ENCODE measurements around the gene NTN4. TPM values are rescaled to one million over a fixed set of nuclear protein-coding genes. Genes with fewer than 3 reads are reported as not detected.
"Not testable (repeated sequence)": the region's sequence is repeated elsewhere in the genome, so short reads cannot be mapped to it uniquely, and the experiment has no call there.

The NTN4 gene
- polyA plus RNA-seq, 5 donors = 23.7 to 42.1 (median 25.1) TPM

- DNase-seq = no peak
These were observed 119.3 kb downstream of the NTN4 start for GRCh38 chr12:95671265-95671664.

GRCh38 chr12:95663525-95663924, 127.0 kb downstream of the NTN4 start:
- no peak for DNase-seq

- DNase-seq = no peak
These were observed 129.2 kb downstream of the NTN4 start for GRCh38 chr12:95661360-95661759.

GRCh38 chr12:95658386-95658785, 132.2 kb downstream of the NTN4 start:
- DNase-seq = no peak

GRCh38 chr12:95654665-95655064, 135.9 kb downstream of the NTN4 start:
- not testable (repeated sequence) for DNase-seq

- no peak for DNase-seq
These were observed 136.6 kb downstream of the NTN4 start for GRCh38 chr12:95653771-95654546.

- DNase-seq = no peak
These were observed 138.9 kb downstream of the NTN4 start for GRCh38 chr12:95651681-95652080.

- DNase-seq = no peak
These were observed 141.4 kb downstream of the NTN4 start for GRCh38 chr12:95648990-95649791.

GRCh38 chr12:95646781-95647190, 143.8 kb downstream of the NTN4 start:
- DNase-seq = no peak

- no peak for DNase-seq
These were observed 147.3 kb downstream of the NTN4 start for GRCh38 chr12:95643256-95643655.

GRCh38 chr12:95642583-95642982, 148.0 kb downstream of the NTN4 start:
- no peak for DNase-seq

- no peak for DNase-seq
These were observed 149.1 kb downstream of the NTN4 start for GRCh38 chr12:95641299-95641952.

GRCh38 chr12:95640516-95640915, 150.0 kb downstream of the NTN4 start:
- no peak for DNase-seq

- no peak for DNase-seq
These were observed 153.0 kb downstream of the NTN4 start for GRCh38 chr12:95637471-95638155.

- no peak for DNase-seq
These were observed 153.6 kb downstream of the NTN4 start for GRCh38 chr12:95637010-95637409.

GRCh38 chr12:95634622-95635621, 155.6 kb downstream of the NTN4 start:
- no peak for DNase-seq

GRCh38 chr12:95633732-95634465, 156.7 kb downstream of the NTN4 start:
- no peak for DNase-seq

GRCh38 chr12:95633049-95633731, 157.4 kb downstream of the NTN4 start:
- no peak for DNase-seq

GRCh38 chr12:95630496-95630895, 160.1 kb downstream of the NTN4 start:
- DNase-seq = no peak

Data from right lung (tissue), 5 donors.